ENCODE data around the gene KRTAP2-3. TPM values are rescaled to one million over a fixed set of nuclear protein-coding genes. Genes with fewer than 3 reads are reported as not detected.

Gene KRTAP2-3
- total and polyA plus RNA-seq, 10 donors: not detected

GRCh38 chr17:41024697-41025096, 35.2 kb downstream of the KRTAP2-3 start:
- no peak overlapping the region for H3K4me3 ChIP-seq
- TF ChIP-seq POLR2AphosphoS5 (IDR thresholded peaks at IDR 0.05) (no peak), POLR2A (IDR thresholded peaks at IDR 0.05) (no peak)
- TF ChIP-seq, protein P1, sequence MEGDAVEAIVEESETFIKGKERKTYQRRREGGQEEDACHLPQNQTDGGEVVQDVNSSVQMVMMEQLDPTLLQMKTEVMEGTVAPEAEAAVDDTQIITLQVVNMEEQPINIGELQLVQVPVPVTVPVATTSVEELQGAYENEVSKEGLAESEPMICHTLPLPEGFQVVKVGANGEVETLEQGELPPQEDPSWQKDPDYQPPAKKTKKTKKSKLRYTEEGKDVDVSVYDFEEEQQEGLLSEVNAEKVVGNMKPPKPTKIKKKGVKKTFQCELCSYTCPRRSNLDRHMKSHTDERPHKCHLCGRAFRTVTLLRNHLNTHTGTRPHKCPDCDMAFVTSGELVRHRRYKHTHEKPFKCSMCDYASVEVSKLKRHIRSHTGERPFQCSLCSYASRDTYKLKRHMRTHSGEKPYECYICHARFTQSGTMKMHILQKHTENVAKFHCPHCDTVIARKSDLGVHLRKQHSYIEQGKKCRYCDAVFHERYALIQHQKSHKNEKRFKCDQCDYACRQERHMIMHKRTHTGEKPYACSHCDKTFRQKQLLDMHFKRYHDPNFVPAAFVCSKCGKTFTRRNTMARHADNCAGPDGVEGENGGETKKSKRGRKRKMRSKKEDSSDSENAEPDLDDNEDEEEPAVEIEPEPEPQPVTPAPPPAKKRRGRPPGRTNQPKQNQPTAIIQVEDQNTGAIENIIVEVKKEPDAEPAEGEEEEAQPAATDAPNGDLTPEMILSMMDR (IDR thresholded peaks at IDR 0.05 in 8 of 11, conservative IDR thresholded peaks at IDR 0.05 in 3 of 11): no peak
- peaks cover 0 to 12% (median 0%) of the 10 kb centered on the region in 8 donors for H3K9me3 ChIP-seq
- no peaks in the 10 kb centered on the region for H3K4me1 ChIP-seq
- H3K27me3 ChIP-seq (replicated peaks in 1 of 7): peaks cover 0 to 21% (median 2%) of the 10 kb centered on the region in 7 donors
- no peak overlapping the region for H3K27ac ChIP-seq
- WGBS, 5 donors: 65 to 84% (median 78%) methylated on average over 3 of the region's 3 CpGs
- intact Hi-C loops (cut with DNase I; ENCODE audit: low total_unique reads): no loop called here
- H3K36me3 ChIP-seq: no peaks in the 10 kb centered on the region
- no peak for DNase-seq

DNA sequence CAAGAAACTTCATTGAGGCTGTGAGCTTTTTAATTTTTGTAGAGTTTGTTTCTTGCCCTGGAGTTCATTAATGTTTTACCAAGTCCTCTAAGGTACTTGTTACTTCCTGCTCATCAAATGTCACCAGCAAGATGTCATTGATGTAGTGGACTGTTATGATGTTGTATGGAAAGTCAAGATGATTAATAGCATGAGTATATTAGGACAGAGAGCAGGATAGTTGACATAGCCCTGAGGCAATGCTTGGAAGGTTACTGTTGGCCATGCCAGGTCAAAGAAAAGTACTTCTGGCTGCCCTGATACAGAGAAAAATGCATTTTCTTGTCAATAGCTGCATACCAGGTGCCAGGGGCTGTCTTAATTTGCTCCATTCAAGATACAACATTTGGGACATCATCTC, 39.6 kb downstream of the KRTAP2-3 start:
- Histone ChIP-seq H3K9me3 (peaks cover 0 to 12% (median 0%) of the 10 kb centered on the region in 8 donors), H3K4me1 (no peaks in the 10 kb centered on the region), H3K27me3 (replicated peaks in 1 of 7) (no peaks in the 10 kb centered on the region), H3K36me3 (no peaks in the 10 kb centered on the region), H3K27ac (no peak overlapping the region), H3K4me3 (no peak overlapping the region)
- no peak for DNase-seq
- TF ChIP-seq, protein P1 (IDR thresholded peaks at IDR 0.05 in 8 of 11, conservative IDR thresholded peaks at IDR 0.05 in 3 of 11): no peak
- TF ChIP-seq POLR2AphosphoS5 (IDR thresholded peaks at IDR 0.05): no peak
- TF ChIP-seq POLR2A (IDR thresholded peaks at IDR 0.05): no peak
- intact Hi-C loops (cut with DNase I; ENCODE audit: low total_unique reads): no loop called here

DNA sequence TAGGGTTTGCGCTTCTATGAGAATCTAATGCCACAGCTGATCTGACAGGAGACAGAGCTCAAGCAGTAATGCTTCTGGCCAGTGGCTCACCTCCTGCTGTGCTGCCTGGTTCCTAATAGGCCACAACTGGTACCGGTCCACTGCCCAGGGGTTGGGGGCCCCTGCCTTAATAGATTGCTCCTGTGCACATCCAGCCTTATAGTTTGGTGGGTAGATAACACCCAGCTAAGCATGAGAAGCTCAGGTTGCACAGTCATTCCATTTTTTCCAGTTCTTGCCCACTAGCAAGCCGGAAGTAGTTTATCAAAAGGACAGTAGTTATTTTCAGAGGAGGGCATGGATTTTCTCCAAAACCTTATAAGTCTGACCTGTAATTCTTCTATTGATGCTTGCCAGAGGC, 40.5 kb downstream of the KRTAP2-3 start:
- peaks cover 0 to 12% (median 0%) of the 10 kb centered on the region in 8 donors for H3K9me3 ChIP-seq
- no peak overlapping the region for H3K27ac ChIP-seq
- no peak for DNase-seq
- TF ChIP-seq POLR2AphosphoS5 (IDR thresholded peaks at IDR 0.05) (no peak), POLR2A (IDR thresholded peaks at IDR 0.05) (no peak)
- TF ChIP-seq, protein P1 (IDR thresholded peaks at IDR 0.05 in 8 of 11, conservative IDR thresholded peaks at IDR 0.05 in 3 of 11): no peak
- intact Hi-C loops (cut with DNase I; ENCODE audit: low total_unique reads): no loop called here
- H3K36me3 ChIP-seq: no peaks in the 10 kb centered on the region
- H3K4me3 ChIP-seq: no peak overlapping the region
- H3K27me3 ChIP-seq (replicated peaks in 1 of 7): no peaks in the 10 kb centered on the region
- no peaks in the 10 kb centered on the region for H3K4me1 ChIP-seq
- WGBS, 5 donors: 90 to 100% (median 94%) methylated on average over 3 of the region's 3 CpGs

- H3K36me3 ChIP-seq: no peaks in the 10 kb centered on the region
- no peaks in the 10 kb centered on the region for H3K4me1 ChIP-seq
- no peak for DNase-seq
- no peak overlapping the region for H3K4me3 ChIP-seq
- H3K27me3 ChIP-seq (replicated peaks in 1 of 7): no peaks in the 10 kb centered on the region
- WGBS, 5 donors: 32 to 48% (median 42%) methylated on average over 3 of the region's 3 CpGs
- peaks cover 0 to 12% (median 0%) of the 10 kb centered on the region in 8 donors for H3K9me3 ChIP-seq
- intact Hi-C loops (cut with DNase I; ENCODE audit: low total_unique reads): no loop called here
- TF ChIP-seq POLR2AphosphoS5 (IDR thresholded peaks at IDR 0.05): no peak
- TF ChIP-seq, protein P1 (IDR thresholded peaks at IDR 0.05 in 8 of 11, conservative IDR thresholded peaks at IDR 0.05 in 3 of 11): no peak
- TF ChIP-seq POLR2A (IDR thresholded peaks at IDR 0.05): no peak
- H3K27ac ChIP-seq: no peak overlapping the region
Observed at GRCh38 chr17:41018541-41018940, 41.4 kb downstream of the KRTAP2-3 start.

All from spleen (tissue), 11 donors.